OCI-LY1 (cell line): Measurements from ENCODE around the gene C1orf115.
"Not testable (repeated sequence)": the region's sequence is repeated elsewhere in the genome, so short reads cannot be mapped to it uniquely, and the experiment has no call there.

Experiments used
- H2AFZ ChIP-seq: fragments of 200-600 bp; sonication (generic), shearing (Covaris generic); 2 replicates; pipeline ENCODE4 v1.6.0; 2014; ENCODE audit warnings: antibody characterized with exemption, mild to moderate bottlenecking, low read length
- H3F3A ChIP-seq: fragments of 200-600 bp; sonication (generic), shearing (Covaris generic); 2 replicates; pipeline ENCODE4 v1.6.0; 2014; ENCODE audit warnings: mild to moderate bottlenecking, antibody characterized with exemption, low read length, moderate library complexity; ENCODE audit not compliant: insufficient read depth
- H3K27ac ChIP-seq: fragments of 200-600 bp; sonication (generic); 2 replicates; pipeline ENCODE4 v1.5.1; 2014; ENCODE audit warnings: low read length, mixed run types, mild to moderate bottlenecking, low read depth; ENCODE audit not compliant: poor library complexity, severe bottlenecking
- H3K27me3 ChIP-seq: fragments of 200-600 bp; sonication (generic); 2 replicates; pipeline ENCODE4 v1.6.0; 2014; ENCODE audit warnings: antibody characterized with exemption, mild to moderate bottlenecking, low read length, moderate library complexity; ENCODE audit not compliant: insufficient read depth
- H3K36me3 ChIP-seq: fragments of 200-600 bp; sonication (generic); 2 replicates; pipeline ENCODE4 v1.6.1; 2014; ENCODE audit warnings: mild to moderate bottlenecking, antibody characterized with exemption, low read length, moderate library complexity, mixed read lengths; ENCODE audit not compliant: insufficient read depth
- H3K4me1 ChIP-seq: fragments of 200-600 bp; sonication (generic); 2 replicates; pipeline ENCODE4 v1.5.1; 2014; ENCODE audit warnings: mild to moderate bottlenecking, low read length, moderate library complexity; ENCODE audit not compliant: insufficient read depth, severe bottlenecking
- H3K4me2 ChIP-seq: fragments of 200-600 bp; sonication (generic), shearing (Covaris generic); 2 replicates; pipeline ENCODE4 v1.6.1; 2014; ENCODE audit warnings: low read length
- H3K4me3 ChIP-seq: fragments of 200-600 bp; sonication (generic); 2 replicates; pipeline ENCODE4 v1.5.1; 2014; ENCODE audit warnings: low read length, low read depth, mild to moderate bottlenecking, mixed read lengths; ENCODE audit not compliant: poor library complexity, severe bottlenecking
- H3K79me2 ChIP-seq: fragments of 200-600 bp; shearing (Covaris generic); 2 replicates; pipeline ENCODE4 v1.6.1; 2016; ENCODE audit warnings: mixed run types, low read length, mixed read lengths; ENCODE audit not compliant: insufficient read depth
- H3K9ac ChIP-seq: fragments of 200-600 bp; sonication (generic), shearing (Covaris generic); 2 replicates; pipeline ENCODE4 v1.6.1; 2014; ENCODE audit warnings: mild to moderate bottlenecking, low read length, mixed read lengths
- H3K9me2 ChIP-seq: fragments of 200-600 bp; sonication (generic), shearing (Covaris generic); 2 replicates; pipeline ENCODE4 v1.6.1; 2014; ENCODE audit warnings: low read depth, mild to moderate bottlenecking, low read length, mixed read lengths
- H3K9me3 ChIP-seq: fragments of 200-600 bp; shearing (Covaris generic); 2 replicates; pipeline ENCODE4 v1.6.1; 2014; ENCODE audit warnings: low read length, mixed read lengths
- H4K20me1 ChIP-seq: fragments of 200-600 bp; sonication (generic), shearing (Covaris generic); 2 replicates; pipeline ENCODE4 v1.6.0; 2016; ENCODE audit warnings: mild to moderate bottlenecking, low read length; ENCODE audit not compliant: insufficient read depth
- CTCF ChIP-seq: fragments of 200-600 bp; sonication (generic), shearing (Covaris generic); IDR thresholded peaks from 2 replicates; pipeline ENCODE4 v1.5.1; 2017; ENCODE audit warnings: mild to moderate bottlenecking, antibody characterized with exemption, low read length, moderate library complexity, mixed read lengths
- EZH2 ChIP-seq: fragments of 200-600 bp; sonication (generic), shearing (Covaris generic); IDR thresholded peaks from 2 replicates; pipeline ENCODE4 v1.8.0; 2017; ENCODE audit warnings: borderline replicate concordance, mixed run types, mild to moderate bottlenecking, antibody characterized with exemption, low read length, moderate library complexity, mixed read lengths

C1orf115 gene

GRCh38 chr1:220732621-220733020 lies 42.5 kb downstream of the C1orf115 start:
- Histone ChIP-seq H3K79me2 (no peaks in the 10 kb centered on the region), H3K9me2 (no peaks in the 10 kb centered on the region), H3K4me2 (no peak overlapping the region), H4K20me1 (no peaks in the 10 kb centered on the region), H3K36me3 (no peaks in the 10 kb centered on the region), H3F3A (no peaks in the 10 kb centered on the region), H3K9me3 (no peaks in the 10 kb centered on the region), H2AFZ (peak overlapping the region; percentile 71; the same call in 1 of the 2 replicates), H3K4me3 (no peak overlapping the region), H3K4me1 (no peaks in the 10 kb centered on the region), H3K27me3 (no peaks in the 10 kb centered on the region), H3K27ac (no peak overlapping the region), H3K9ac (no peak overlapping the region)
- TF ChIP-seq EZH2 = no peak
- no peak for TF ChIP-seq CTCF

- H3K9me3 ChIP-seq = no peaks in the 10 kb centered on the region
- no peak overlapping the region for H3K27ac ChIP-seq
- no peak overlapping the region for H3K4me3 ChIP-seq
- no peaks in the 10 kb centered on the region for H3F3A ChIP-seq
- no peaks in the 10 kb centered on the region for H3K9me2 ChIP-seq
- H3K36me3 ChIP-seq = no peaks in the 10 kb centered on the region
- H3K4me2 ChIP-seq = no peak overlapping the region
- TF ChIP-seq EZH2 = no peak
- peak; percentile 74 for TF ChIP-seq CTCF
- H3K4me1 ChIP-seq = no peaks in the 10 kb centered on the region
- no peak overlapping the region for H3K9ac ChIP-seq
- H3K27me3 ChIP-seq = no peaks in the 10 kb centered on the region
- no peaks in the 10 kb centered on the region for H3K79me2 ChIP-seq
- peak overlapping the region; percentile 71; the same call in 1 of the 2 replicates for H2AFZ ChIP-seq
- H4K20me1 ChIP-seq = no peaks in the 10 kb centered on the region
These were observed 43.0 kb downstream of the C1orf115 start for GRCh38 chr1:220733086-220733601.

GRCh38 chr1:220734571-220735326 lies 44.6 kb downstream of the C1orf115 start:
- TF ChIP-seq CTCF (no peak), EZH2 (no peak)
- H3K9ac ChIP-seq = no peak overlapping the region
- H4K20me1 ChIP-seq = no peaks in the 10 kb centered on the region
- H3K79me2 ChIP-seq = no peaks in the 10 kb centered on the region
- no peak overlapping the region for H3K4me3 ChIP-seq
- H3K9me2 ChIP-seq = no peaks in the 10 kb centered on the region
- no peaks in the 10 kb centered on the region for H3K36me3 ChIP-seq
- H3K4me1 ChIP-seq = no peaks in the 10 kb centered on the region
- H3K4me2 ChIP-seq = no peak overlapping the region
- H3K27me3 ChIP-seq = no peaks in the 10 kb centered on the region
- no peaks in the 10 kb centered on the region for H3K9me3 ChIP-seq
- no peak overlapping the region for H3K27ac ChIP-seq
- no peaks in the 10 kb centered on the region for H3F3A ChIP-seq
- no peak overlapping the region for H2AFZ ChIP-seq

- H3K79me2 ChIP-seq, H3K36me3 ChIP-seq, H3K4me1 ChIP-seq, H3F3A ChIP-seq, H3K4me2 ChIP-seq, H3K27ac ChIP-seq, H3K9me2 ChIP-seq, H3K9me3 ChIP-seq, H3K9ac ChIP-seq, H2AFZ ChIP-seq, H3K27me3 ChIP-seq, H3K4me3 ChIP-seq, H4K20me1 ChIP-seq: not testable (repeated sequence)
These were observed 46.1 kb downstream of the C1orf115 start for GRCh38 chr1:220736283-220736682.
